Measurements from ENCODE around the gene IFIT5. TPM values are rescaled to one million over a fixed set of nuclear protein-coding genes. Genes with fewer than 3 reads are reported as not detected.

IFIT5 gene
- total and polyA plus RNA-seq, 2 experiments from 2014 or later = 6.5 to 17.1 TPM

DNA sequence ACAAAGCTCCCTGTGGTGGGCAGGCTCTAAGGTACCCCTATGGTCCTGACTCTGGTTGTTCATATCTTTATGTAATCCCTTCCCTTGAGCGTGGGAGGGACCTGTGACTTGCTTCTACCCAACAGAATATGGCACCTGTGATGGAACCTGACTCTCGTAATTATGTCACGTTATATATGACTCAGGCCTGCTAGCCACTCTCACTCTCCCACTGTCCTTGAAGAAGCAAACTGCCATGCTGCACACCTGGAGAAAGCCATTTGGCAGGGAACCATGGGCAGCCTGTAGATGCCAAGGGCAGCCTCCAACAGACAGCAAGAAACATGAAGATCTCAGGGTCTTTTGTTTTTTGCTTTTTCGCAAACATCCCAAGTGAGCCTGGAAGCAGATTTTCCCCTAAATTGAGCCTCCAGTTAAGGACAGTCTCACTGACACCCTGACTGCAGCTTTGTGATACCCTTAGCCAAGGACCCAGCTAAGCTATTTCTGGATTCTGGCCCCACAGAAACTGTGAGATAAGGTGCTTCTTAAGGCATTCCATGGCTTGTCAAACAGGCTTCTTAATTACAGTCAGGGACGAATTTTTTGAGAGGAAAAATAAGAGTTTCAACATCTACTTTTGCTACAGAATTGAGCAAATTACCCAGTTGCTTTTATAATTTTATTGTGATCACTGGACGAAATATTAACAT, 49.6 kb downstream of the IFIT5 start:
- Histone ChIP-seq H3K9me2 (replicated peaks; ENCODE audit: insufficient read depth) (no peaks in the 10 kb centered on the region), H3K4me1 (ENCODE audit: insufficient read depth) (peaks cover 21% of the 10 kb centered on the region), H3K4me2 (no peak overlapping the region), H3K79me2 (no peaks in the 10 kb centered on the region), H3K27ac (no peak overlapping the region), H3K4me3 (no peak overlapping the region), H4K20me1 (ENCODE audit: insufficient read depth, poor library complexity, severe bottlenecking) (no peaks in the 10 kb centered on the region), H3K36me3 (replicated peaks; ENCODE audit: insufficient read depth, low read depth) (no peaks in the 10 kb centered on the region), H3K9me3 (ENCODE audit: low read depth) (no peaks in the 10 kb centered on the region), H2AFZ (no peak overlapping the region), H3K27me3 (no peaks in the 10 kb centered on the region)
- no peak for TF ChIP-seq EZH2 (IDR thresholded peaks at IDR 0.05; ENCODE audit: borderline replicate concordance)
- no peak for TF ChIP-seq EZH2phosphoT487 (IDR thresholded peaks at IDR 0.05; ENCODE audit: low read depth, severe bottlenecking, unreplicated experiment)
- no peak for TF ChIP-seq CTCF (IDR thresholded peaks at IDR 0.05; ENCODE audit: poor library complexity)
- 80% methylated on average over 6 of the region's 6 CpGs for WGBS (ENCODE audit: low lambda C conversion rate, missing lambda C conversion rate)
- DNase-seq (ENCODE audit: low spot score) = no peak

DNA sequence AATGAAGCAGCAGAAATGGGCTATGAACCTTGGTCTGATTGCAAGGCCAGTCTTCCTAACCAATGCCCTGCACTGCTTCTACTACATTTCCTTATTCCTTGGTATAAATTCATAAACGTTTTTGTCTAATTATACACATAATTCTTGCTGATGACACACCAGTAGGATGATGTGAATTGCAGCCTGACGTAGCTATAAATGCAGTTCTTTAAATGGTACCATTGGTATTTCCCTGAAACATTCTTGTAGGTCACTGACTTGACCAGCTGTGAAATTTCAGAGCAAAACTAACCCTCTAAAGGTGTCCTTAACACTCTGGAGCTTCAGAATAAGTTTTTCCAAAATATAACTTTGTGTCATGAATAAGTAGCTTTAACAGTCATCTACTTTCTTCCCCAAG, 50.8 kb downstream of the IFIT5 start:
- Histone ChIP-seq H3K27ac (no peak overlapping the region), H3K9me2 (replicated peaks; ENCODE audit: insufficient read depth) (no peaks in the 10 kb centered on the region), H3K9me3 (ENCODE audit: low read depth) (no peaks in the 10 kb centered on the region), H3K79me2 (no peaks in the 10 kb centered on the region), H3K4me3 (no peak overlapping the region), H4K20me1 (ENCODE audit: insufficient read depth, poor library complexity, severe bottlenecking) (no peaks in the 10 kb centered on the region), H3K36me3 (replicated peaks; ENCODE audit: insufficient read depth, low read depth) (no peaks in the 10 kb centered on the region), H2AFZ (no peak overlapping the region), H3K27me3 (no peaks in the 10 kb centered on the region), H3K4me2 (no peak overlapping the region), H3K4me1 (ENCODE audit: insufficient read depth) (peaks cover 21% of the 10 kb centered on the region)
- WGBS (ENCODE audit: low lambda C conversion rate, missing lambda C conversion rate) = 53% methylated on average over 2 of the region's 2 CpGs
- DNase-seq (ENCODE audit: low spot score) = no peak
- TF ChIP-seq CTCF (IDR thresholded peaks at IDR 0.05; ENCODE audit: poor library complexity) = no peak
- no peak for TF ChIP-seq EZH2phosphoT487 (IDR thresholded peaks at IDR 0.05; ENCODE audit: low read depth, severe bottlenecking, unreplicated experiment)
- TF ChIP-seq EZH2 (IDR thresholded peaks at IDR 0.05; ENCODE audit: borderline replicate concordance) = no peak

- Histone ChIP-seq H3K4me2 (no peak overlapping the region), H3K9me3 (ENCODE audit: low read depth) (no peaks in the 10 kb centered on the region), H3K4me3 (no peak overlapping the region), H3K36me3 (replicated peaks; ENCODE audit: insufficient read depth, low read depth) (no peaks in the 10 kb centered on the region), H3K79me2 (no peaks in the 10 kb centered on the region), H3K9me2 (replicated peaks; ENCODE audit: insufficient read depth) (no peaks in the 10 kb centered on the region), H3K27ac (peak overlapping the region; percentile 41), H4K20me1 (ENCODE audit: insufficient read depth, poor library complexity, severe bottlenecking) (no peaks in the 10 kb centered on the region), H3K27me3 (no peaks in the 10 kb centered on the region), H2AFZ (no peak overlapping the region), H3K4me1 (ENCODE audit: insufficient read depth) (peaks cover 21% of the 10 kb centered on the region)
- TF ChIP-seq CTCF (IDR thresholded peaks at IDR 0.05; ENCODE audit: poor library complexity) = peak; percentile 59
- TF ChIP-seq EZH2phosphoT487 (IDR thresholded peaks at IDR 0.05; ENCODE audit: low read depth, severe bottlenecking, unreplicated experiment) = no peak
- DNase-seq (ENCODE audit: low spot score) = peak; percentile 65
- WGBS (ENCODE audit: low lambda C conversion rate, missing lambda C conversion rate) = 18% methylated on average over 3 of the region's 3 CpGs
These were observed 52.2 kb downstream of the IFIT5 start for GRCh38 chr10:89466599-89467035.

Measured in hepatocyte (in vitro differentiated cells).